GM23338 (cell line): Measurements from ENCODE around the gene NCKAP5. TPM values are rescaled to one million over a fixed set of nuclear protein-coding genes. Genes with fewer than 3 reads are reported as not detected.

Experiments used
- ATAC-seq: fragments of 200-7000 bp; cut with Tn5 transposase; 3 replicates; pipeline ENCODE4 v1.9.1; 2020
- DNase-seq: peaks from one replicate; pipeline ENCODE4 v3.0.0-alpha.2; 2015; ENCODE audit warnings: low spot score
- H2AFZ ChIP-seq: fragments of 200-600 bp; sonication (generic); 2 replicates; pipeline ENCODE4 v1.8.0; 2016; ENCODE audit warnings: antibody characterized with exemption, mild to moderate bottlenecking, moderate library complexity
- H3F3A ChIP-seq: fragments of 200-600 bp; sonication (generic); replicated peaks from 2 replicates; pipeline ENCODE4 v1.8.0; 2017; ENCODE audit warnings: antibody characterized with exemption, mixed run types, low read depth
- H3K27ac ChIP-seq: fragments of 200-600 bp; sonication (generic); 2 replicates; pipeline ENCODE4 v1.6.1; 2016; ENCODE audit warnings: low read depth
- H3K27me3 ChIP-seq: fragments of 200-600 bp; sonication (generic); 2 replicates; pipeline ENCODE4 v1.8.0; 2016; ENCODE audit warnings: mild to moderate bottlenecking, mixed run types, moderate library complexity; ENCODE audit not compliant: insufficient read depth
- H3K36me3 ChIP-seq: fragments of 200-600 bp; sonication (generic); 2 replicates; pipeline ENCODE4 v1.8.0; 2016; ENCODE audit warnings: mild to moderate bottlenecking; ENCODE audit not compliant: insufficient read depth
- H3K4me1 ChIP-seq: fragments of 200-600 bp; sonication (generic); 2 replicates; pipeline ENCODE4 v1.8.0; 2016; ENCODE audit warnings: mild to moderate bottlenecking, moderate library complexity; ENCODE audit not compliant: insufficient read depth
- H3K4me2 ChIP-seq: fragments of 200-600 bp; sonication (generic); 2 replicates; pipeline ENCODE4 v1.7.1; 2017; ENCODE audit warnings: mixed run types
- H3K4me3 ChIP-seq: fragments of 200-600 bp; sonication (generic); 2 replicates; pipeline ENCODE4 v1.6.1; 2016; ENCODE audit warnings: mixed run types
- H3K79me2 ChIP-seq: fragments of 200-600 bp; sonication (generic); replicated peaks from 2 replicates; pipeline ENCODE4 v1.8.0; 2017; ENCODE audit warnings: mild to moderate bottlenecking; ENCODE audit not compliant: insufficient read depth
- H3K9me2 ChIP-seq: fragments of 200-600 bp; sonication (generic); 2 replicates; pipeline ENCODE4 v1.8.0; 2017; ENCODE audit not compliant: insufficient read depth
- H4K20me1 ChIP-seq: fragments of 200-600 bp; sonication (generic); replicated peaks from 2 replicates; pipeline ENCODE4 v1.8.0; 2017; ENCODE audit warnings: mild to moderate bottlenecking; ENCODE audit not compliant: insufficient read depth
- H3K27ac Mint-ChIP-seq: 2 replicates; pipeline ENCODE4 v1.8.0; 2020; ENCODE audit warnings: inconsistent platforms, mild to moderate bottlenecking, moderate library complexity, mixed read lengths
- H3K27me3 Mint-ChIP-seq: 3 replicates; pipeline ENCODE4 v1.8.0; 2022; ENCODE audit warnings: low read depth, mild to moderate bottlenecking, moderate library complexity, mixed read lengths, inconsistent platforms; ENCODE audit not compliant: insufficient read depth, poor library complexity
- H3K36me3 Mint-ChIP-seq: 3 replicates; pipeline ENCODE4 v1.8.0; 2021; ENCODE audit warnings: low read depth, mild to moderate bottlenecking, inconsistent platforms, moderate library complexity, mixed read lengths
- H3K4me1 Mint-ChIP-seq: 3 replicates; pipeline ENCODE4 v1.8.0; 2020; ENCODE audit warnings: mild to moderate bottlenecking, inconsistent platforms, mixed read lengths
- H3K4me3 Mint-ChIP-seq: 3 replicates; pipeline ENCODE4 v1.8.0; 2021; ENCODE audit warnings: moderate library complexity, mild to moderate bottlenecking, inconsistent platforms, mixed read lengths
- H3K9me3 Mint-ChIP-seq: 3 replicates; pipeline ENCODE4 v1.8.0; 2020; ENCODE audit warnings: moderate library complexity, mild to moderate bottlenecking, inconsistent platforms, mixed read lengths
- CREB1 ChIP-seq: fragments of 250-450 bp; sonication (Bioruptor Pico); IDR thresholded peaks from 2 replicates; pipeline ENCODE4 v1.5.0; 2020; ENCODE audit warnings: low read depth, mild to moderate bottlenecking, moderate library complexity
- ETS1 ChIP-seq: IDR thresholded peaks from 2 replicates; pipeline ENCODE4 v1.6.1; 2016; ENCODE audit warnings: antibody characterized with exemption
- EZH2 ChIP-seq: fragments of 200-600 bp; sonication (generic); IDR thresholded peaks from one replicate; pipeline ENCODE4 v1.8.0; 2017; ENCODE audit warnings: antibody characterized with exemption, mild to moderate bottlenecking, low read depth; ENCODE audit not compliant: unreplicated experiment
- EZH2phosphoT487 ChIP-seq: fragments of 200-600 bp; sonication (generic); IDR thresholded peaks from one replicate; pipeline ENCODE4 v1.8.1; 2018; ENCODE audit warnings: antibody characterized with exemption; ENCODE audit not compliant: unreplicated experiment
- JUNB ChIP-seq: IDR thresholded peaks from one replicate; pipeline ENCODE4 v1.6.1; 2016; ENCODE audit warnings: antibody characterized with exemption; ENCODE audit not compliant: unreplicated experiment
- NANOG ChIP-seq: IDR thresholded peaks from 2 replicates; pipeline ENCODE4 v1.6.1; 2016; ENCODE audit warnings: antibody characterized with exemption, borderline replicate concordance
- POLR2AphosphoS5 ChIP-seq: IDR thresholded peaks from 2 replicates; pipeline ENCODE4 v1.6.1; 2016; ENCODE audit warnings: antibody characterized with exemption, low read depth
- REST ChIP-seq: IDR thresholded peaks from one replicate; pipeline ENCODE4 v1.6.1; 2018; ENCODE audit warnings: antibody characterized with exemption; ENCODE audit not compliant: unreplicated experiment
- ZNF114 ChIP-seq: fragments of 250-450 bp; sonication (Bioruptor Pico); IDR thresholded peaks from 2 replicates; pipeline ENCODE4 v1.5.0; 2020; ENCODE audit warnings: mild to moderate bottlenecking, moderate library complexity
- ZNF462 ChIP-seq: fragments of 250-450 bp; sonication (Bioruptor Pico); IDR thresholded peaks from 2 replicates; pipeline ENCODE4 v1.5.0; 2020; ENCODE audit warnings: mild to moderate bottlenecking, moderate library complexity
- polyA plus RNA-seq: library from polyadenylated mRNA; unstranded; fragments of >200 nt; fragmentation: Nextera tagmentation; extraction: Ambion mirVana; gene quantifications from 2 replicates; pipeline ENCODE4 v1.2.1, GENCODE V29; 2016
- total RNA-seq: library from RNA; depleted of rRNA; stranded (reverse); fragments of >200 nt; shearing (Covaris generic); gene quantifications from 2 replicates; pipeline ENCODE4 v1.2.3, GENCODE V29; 2014
- TF ChIP-seq, protein P1 (sequence below), 2 experiments: fragments of 200-600 bp in 1 of 2; sonication (generic) in 1 of 2; conservative IDR thresholded peaks; 2 replicates each; pipeline versions ENCODE4 v1.5.1 to v1.6.1; 2016 to 2017; ENCODE audit warnings: antibody characterized with exemption in 2 of 2, low read depth in 2 of 2, mild to moderate bottlenecking in 2 of 2, moderate library complexity in 1 of 2

The NCKAP5 gene
- total and polyA plus RNA-seq, 2 experiments from 2014 or later = 0.34 to 0.73 TPM

GRCh38 chr2:132881546-132881945, 686.7 kb downstream of the NCKAP5 start:
- Histone ChIP-seq H4K20me1 (no peaks in the 10 kb centered on the region), H3K9me2 (no peaks in the 10 kb centered on the region), H3K4me2 (no peak overlapping the region), H2AFZ (no peak overlapping the region), H3K36me3 (0 out of 2 replicates have a peak, but pooled peaks cover 2% of the 10 kb centered on the region), H3K4me1 (no peaks in the 10 kb centered on the region), H3F3A (no peaks in the 10 kb centered on the region), H3K27ac (no peak overlapping the region), H3K79me2 (no peaks in the 10 kb centered on the region), H3K27me3 (no peaks in the 10 kb centered on the region), H3K4me3 (no peak overlapping the region)
- DNase-seq (no peak), ATAC-seq (no peak)
- Mint-ChIP-seq H3K27ac (no peak overlapping the region), H3K4me1 (no peaks in the 10 kb centered on the region), H3K36me3 (no peaks in the 10 kb centered on the region), H3K4me3 (no peak overlapping the region), H3K27me3 (peaks cover 2% of the 10 kb centered on the region), H3K9me3 (peaks cover 8% of the 10 kb centered on the region; the same call in 2 of the 3 replicates)
- TF ChIP-seq POLR2AphosphoS5 = no peak
- no peak for TF ChIP-seq ZNF114 (CRISPR knock-in tag)
- no peak for TF ChIP-seq ETS1
- no peak for TF ChIP-seq CREB1
- no peak for TF ChIP-seq ZNF462
- no peak for TF ChIP-seq JUNB
- no peak for TF ChIP-seq EZH2phosphoT487
- TF ChIP-seq NANOG = no peak
- no peak for TF ChIP-seq REST
- no peak for TF ChIP-seq EZH2
- TF ChIP-seq, protein P1, sequence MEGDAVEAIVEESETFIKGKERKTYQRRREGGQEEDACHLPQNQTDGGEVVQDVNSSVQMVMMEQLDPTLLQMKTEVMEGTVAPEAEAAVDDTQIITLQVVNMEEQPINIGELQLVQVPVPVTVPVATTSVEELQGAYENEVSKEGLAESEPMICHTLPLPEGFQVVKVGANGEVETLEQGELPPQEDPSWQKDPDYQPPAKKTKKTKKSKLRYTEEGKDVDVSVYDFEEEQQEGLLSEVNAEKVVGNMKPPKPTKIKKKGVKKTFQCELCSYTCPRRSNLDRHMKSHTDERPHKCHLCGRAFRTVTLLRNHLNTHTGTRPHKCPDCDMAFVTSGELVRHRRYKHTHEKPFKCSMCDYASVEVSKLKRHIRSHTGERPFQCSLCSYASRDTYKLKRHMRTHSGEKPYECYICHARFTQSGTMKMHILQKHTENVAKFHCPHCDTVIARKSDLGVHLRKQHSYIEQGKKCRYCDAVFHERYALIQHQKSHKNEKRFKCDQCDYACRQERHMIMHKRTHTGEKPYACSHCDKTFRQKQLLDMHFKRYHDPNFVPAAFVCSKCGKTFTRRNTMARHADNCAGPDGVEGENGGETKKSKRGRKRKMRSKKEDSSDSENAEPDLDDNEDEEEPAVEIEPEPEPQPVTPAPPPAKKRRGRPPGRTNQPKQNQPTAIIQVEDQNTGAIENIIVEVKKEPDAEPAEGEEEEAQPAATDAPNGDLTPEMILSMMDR (conservative IDR thresholded peaks at IDR 0.05; ENCODE audit: low read depth in 2 of 2) = no peak
